Aorta (tissue), 5 donors: ENCODE data around the gene ZNF839. TPM values are rescaled to one million over a fixed set of nuclear protein-coding genes. Genes with fewer than 3 reads are reported as not detected.
A peak's percentile ranks its signal among the peaks of the same experiment; 100 is the strongest.

Experiments used
- ATAC-seq: fragments of 200-7000 bp; cut with Tn5 transposase; one replicate; pipeline ENCODE4 v1.9.1; 2022; ENCODE audit warnings: moderate library complexity; ENCODE audit not compliant: low FRiP score
- DNase-seq, 2 donors: peaks; one replicate each; pipeline ENCODE4 v3.0.0-alpha.2; 2020
- H3K27ac ChIP-seq, 2 donors: one replicate each; pipeline ENCODE4 v1.5.1; 2013; ENCODE audit warnings: low read length in 2 of 2, mild to moderate bottlenecking in 2 of 2, moderate library complexity in 2 of 2, control low read depth in 1 of 2, inconsistent platforms in 1 of 2, low read depth in 1 of 2
- H3K27me3 ChIP-seq, 2 donors: one replicate each; pipeline ENCODE4 v1.6.1; 2013; ENCODE audit warnings: control low read depth in 1 of 2, low read length in 1 of 2, mild to moderate bottlenecking in 1 of 2, moderate library complexity in 1 of 2; ENCODE audit not compliant: insufficient read depth in 2 of 2, control insufficient read depth in 1 of 2
- H3K36me3 ChIP-seq, 2 donors: one replicate each; pipeline ENCODE4 v1.6.1; 2013; ENCODE audit warnings: control low read depth in 1 of 2, low read length in 1 of 2, mild to moderate bottlenecking in 1 of 2; ENCODE audit not compliant: insufficient read depth in 2 of 2, control insufficient read depth in 1 of 2
- H3K4me1 ChIP-seq, 2 donors: one replicate each; pipeline ENCODE4 v1.6.1; 2013; ENCODE audit warnings: low read length in 2 of 2, control low read depth in 1 of 2, mild to moderate bottlenecking in 1 of 2, moderate library complexity in 1 of 2; ENCODE audit not compliant: insufficient read depth in 2 of 2, control insufficient read depth in 1 of 2
- H3K4me3 ChIP-seq, 2 donors: one replicate each; pipeline ENCODE4 v1.5.1; 2013; ENCODE audit warnings: low read length in 2 of 2, control low read depth in 1 of 2, mild to moderate bottlenecking in 1 of 2
- H3K9me3 ChIP-seq: one replicate; pipeline ENCODE4 v1.6.1; 2013; ENCODE audit warnings: mild to moderate bottlenecking, low read length; ENCODE audit not compliant: control insufficient read depth
- WGBS, 2 donors: extraction: QIAGEN DNeasy Blood & Tissue Kit; methylation state at CpG; one replicate each; pipeline ENCODE4 v1.1.7; 2013; 5-methylcytosine and 5-hydroxymethylcytosine counted together
- intact Hi-C, 2 donors: fragments of 100-400 bp; cut with DNase I; formaldehyde crosslinking; loops; one replicate each; pipeline versions ENCODE4 v1.14.2 to v1.15.0; 2022
- polyA plus RNA-seq, 2 donors: library from polyadenylated mRNA; stranded (reverse); fragments of 200-250 nt; gene quantifications; one replicate each; pipeline ENCODE4 v1.2.3, GENCODE V29; 2013
- total RNA-seq, 2 donors: library from RNA; stranded (reverse); fragmentation: NEBNext Ultra II Directional; extraction: Animal tissue kit (Norgen Biotek cat#: 25700); gene quantifications; one replicate each; pipeline ENCODE4 v1.2.1, GENCODE V29; 2021
- donor health status: healthy with polysubstance abuse.
- donor health status: Bipolar disorder and iron deficiency.
- donor health status: DM: no; HTN: no; CAD: no.
- donor health status: DM: no; HTN: no; CAD: no.
- donor health status: DM: yes; HTN: yes; CAD: no.

ZNF839 gene
- total and polyA plus RNA-seq, 4 donors, result 6.0 to 13.1 (median 8.0) TPM

DNA sequence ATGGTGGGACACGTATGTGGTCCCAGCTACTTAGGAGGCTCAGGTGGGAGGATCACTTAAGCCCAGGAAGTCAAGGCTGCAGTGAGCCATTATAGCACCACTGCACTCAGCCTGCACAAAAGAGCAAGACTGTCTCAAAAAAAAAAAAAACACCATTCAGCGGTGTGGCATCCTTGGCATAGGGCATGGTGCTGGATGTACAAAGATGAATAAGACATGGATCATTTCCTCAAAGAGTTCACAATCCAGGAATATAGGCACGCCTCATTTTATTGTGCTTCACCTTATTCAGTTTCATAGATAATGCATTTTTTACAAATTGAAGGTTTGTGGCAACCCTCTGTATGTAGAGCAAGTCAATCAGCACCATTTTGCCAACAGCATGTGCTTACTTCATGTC, 36.7 kb downstream of the ZNF839 start:
- 89 to 94% methylated on average over 3 of the region's 3 CpGs for WGBS, 2 donors
- ATAC-seq (no peak), DNase-seq (no peak)
- no peak overlapping the region for H3K27ac ChIP-seq
- H3K27me3 ChIP-seq, result no peaks in the 10 kb centered on the region
- no peak overlapping the region for H3K4me3 ChIP-seq
- intact Hi-C loops, result no loop called here
- H3K9me3 ChIP-seq, result no peaks in the 10 kb centered on the region
- peaks cover 0 to 11% of the 10 kb centered on the region in 2 donors for H3K36me3 ChIP-seq
- H3K4me1 ChIP-seq, result no peaks in the 10 kb centered on the region

DNA sequence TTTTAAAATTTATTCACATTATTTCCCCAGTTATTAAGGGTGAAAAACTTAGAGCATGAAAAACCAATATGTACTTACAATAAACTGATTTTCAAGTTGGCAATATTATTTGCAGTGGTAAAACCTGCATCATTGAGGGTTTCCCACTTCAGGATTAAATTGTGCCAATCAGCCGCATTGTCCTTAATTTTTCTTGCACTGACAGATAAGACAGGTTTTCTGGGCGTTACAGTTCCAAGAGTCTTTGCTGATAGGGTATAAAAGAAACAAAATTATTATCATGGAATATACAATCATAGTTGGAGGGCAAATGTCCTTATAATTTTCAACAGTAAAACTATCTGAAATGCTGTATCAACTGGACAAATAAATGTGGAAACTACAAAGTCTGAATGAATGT, 39.8 kb downstream of the ZNF839 start:
- Histone ChIP-seq H3K27ac (no peak overlapping the region), H3K36me3 (peaks cover 0 to 6% of the 10 kb centered on the region in 2 donors), H3K9me3 (no peaks in the 10 kb centered on the region), H3K4me3 (no peak overlapping the region), H3K27me3 (no peaks in the 10 kb centered on the region), H3K4me1 (peaks cover 0 to 6% of the 10 kb centered on the region in 2 donors)
- no peak for DNase-seq
- ATAC-seq, result no peak
- WGBS, 2 donors, result 90 to 96% methylated on average over 2 of the region's 2 CpGs
- intact Hi-C loops, result no loop called here

DNA sequence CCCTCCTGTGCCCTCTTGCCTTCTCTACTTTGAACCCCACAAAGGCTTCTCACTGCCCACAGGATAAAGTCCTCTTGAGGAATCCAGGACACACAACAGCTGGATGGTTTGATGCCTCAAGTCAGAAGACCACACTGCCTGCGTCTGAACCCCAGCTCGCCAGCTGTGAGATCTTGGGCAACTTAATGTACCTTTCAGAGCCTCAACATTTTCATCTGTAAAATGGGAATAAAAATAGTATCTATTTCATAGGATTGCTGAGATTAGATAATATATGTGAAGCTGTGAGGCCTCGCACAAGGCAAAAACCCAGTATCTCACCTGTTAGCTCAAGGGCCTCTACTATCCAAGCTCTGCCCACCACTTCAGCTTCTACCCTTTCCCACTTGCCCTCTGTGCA, 40.8 kb downstream of the ZNF839 start:
- Histone ChIP-seq H3K27ac (no peak overlapping the region), H3K27me3 (no peaks in the 10 kb centered on the region), H3K4me1 (peaks cover 0 to 6% of the 10 kb centered on the region in 2 donors), H3K36me3 (peaks cover 0 to 6% of the 10 kb centered on the region in 2 donors), H3K4me3 (no peak overlapping the region), H3K9me3 (no peaks in the 10 kb centered on the region)
- DNase-seq (no peak), ATAC-seq (no peak)
- WGBS, 2 donors, result 96 to 98% methylated on average over 3 of the region's 3 CpGs
- intact Hi-C loops, result loop anchor here in 1 of 2 donors (5.0 kb wide), 1 partner anchor 152 kb away; no protein-coding TSS in a partner anchor

DNA sequence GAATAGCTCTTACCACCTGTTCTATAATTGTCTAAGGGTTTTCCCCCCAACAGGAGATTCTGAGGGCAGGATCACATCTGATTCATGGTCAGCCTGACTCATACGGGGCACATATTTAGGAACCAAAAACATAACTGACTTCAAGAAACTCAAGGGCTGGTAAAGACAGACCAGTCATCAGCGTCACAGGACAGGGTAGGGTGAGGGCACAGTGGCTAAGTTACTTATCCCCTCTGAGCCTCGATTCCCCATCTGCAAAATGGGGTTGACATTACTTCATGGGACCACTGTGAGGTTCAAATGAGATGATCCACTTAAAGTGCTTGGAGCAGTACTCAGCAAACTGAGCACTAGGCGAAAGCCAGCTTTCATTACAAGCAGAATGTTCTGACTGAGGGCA, 42.5 kb downstream of the ZNF839 start:
- peak overlapping the region in 1 of 2 donors; percentile 61 for H3K27ac ChIP-seq
- 10 to 13% methylated on average over 4 of the region's 4 CpGs for WGBS, 2 donors
- H3K4me1 ChIP-seq, result peaks cover 0 to 6% of the 10 kb centered on the region in 2 donors
- peak overlapping the region; percentile 71 to 90 for H3K4me3 ChIP-seq
- H3K36me3 ChIP-seq, result peaks cover 0 to 3% of the 10 kb centered on the region in 2 donors
- H3K9me3 ChIP-seq, result no peaks in the 10 kb centered on the region
- no peaks in the 10 kb centered on the region for H3K27me3 ChIP-seq
- DNase-seq (no peak), ATAC-seq (no peak)
- intact Hi-C loops, result loop anchor here (1.0 to 5.0 kb wide), 4 partner anchors 10 to 155 kb away; partner anchors contain the start of gene ZNF839 (in 1 of the 2)

DNA sequence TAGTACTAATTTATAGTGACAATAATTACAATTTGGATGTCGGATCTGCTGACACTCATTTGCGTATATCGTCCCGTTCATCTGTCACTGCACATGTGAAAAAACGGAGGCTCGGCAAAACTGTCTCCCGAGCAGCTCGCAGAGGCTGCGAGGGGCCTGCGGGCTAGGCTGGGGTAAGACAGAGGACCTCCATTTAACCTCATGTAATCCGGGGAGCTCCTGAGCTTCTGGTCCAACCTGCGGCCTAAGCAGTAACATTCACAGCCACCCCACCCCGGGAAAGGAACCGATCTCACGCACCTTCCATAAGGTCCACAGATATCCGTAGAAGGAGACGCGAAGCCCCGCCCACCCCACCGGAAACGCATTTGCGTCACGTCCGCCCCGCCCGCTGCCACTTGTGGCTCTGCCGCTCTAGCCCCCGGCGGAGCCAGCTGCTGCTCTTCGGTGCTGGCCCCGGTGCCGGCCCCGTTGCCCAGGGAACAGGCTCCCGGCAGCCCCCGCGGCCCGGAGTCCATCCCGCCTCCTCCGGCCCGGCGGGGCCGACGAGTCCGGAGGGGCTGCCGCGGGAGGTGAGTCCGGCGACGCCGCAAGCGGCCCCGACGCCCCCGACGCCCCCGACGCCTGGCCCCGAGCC, 43.1 kb downstream of the ZNF839 start, which contains the start of the genes CINP and TECPR2:
TSS of gene CINP (minus strand) at position 346 of the 637 bp plus-strand sequence. CDS start at position 307, 39 bp downstream.
TSS of gene TECPR2 (plus strand) at position 397 of the 637 bp plus-strand sequence. CDS start 13,781 bp downstream, outside the sequence.
- WGBS, 2 donors, result 1% methylated on average over 51 to 58 of the region's 58 CpGs
- peaks cover 0 to 3% of the 10 kb centered on the region in 2 donors for H3K36me3 ChIP-seq
- peak within 1 kb of the TSS; percentile 61 to 72 for H3K27ac ChIP-seq
- H3K4me1 ChIP-seq, result peaks cover 0 to 6% of the 10 kb centered on the region in 2 donors
- intact Hi-C loops, result loop anchor here (1.0 to 5.0 kb wide), 4 partner anchors 10 to 154 kb away; partner anchors contain the start of gene ZNF839 (in 1 of the 2)
- no peaks in the 10 kb centered on the region for H3K9me3 ChIP-seq
- H3K4me3 ChIP-seq, result peak within 1 kb of the TSS; percentile 82 to 90
- ATAC-seq (peak; percentile 100), DNase-seq (peak; percentile 98 to 100)
- no peaks in the 10 kb centered on the region for H3K27me3 ChIP-seq

DNA sequence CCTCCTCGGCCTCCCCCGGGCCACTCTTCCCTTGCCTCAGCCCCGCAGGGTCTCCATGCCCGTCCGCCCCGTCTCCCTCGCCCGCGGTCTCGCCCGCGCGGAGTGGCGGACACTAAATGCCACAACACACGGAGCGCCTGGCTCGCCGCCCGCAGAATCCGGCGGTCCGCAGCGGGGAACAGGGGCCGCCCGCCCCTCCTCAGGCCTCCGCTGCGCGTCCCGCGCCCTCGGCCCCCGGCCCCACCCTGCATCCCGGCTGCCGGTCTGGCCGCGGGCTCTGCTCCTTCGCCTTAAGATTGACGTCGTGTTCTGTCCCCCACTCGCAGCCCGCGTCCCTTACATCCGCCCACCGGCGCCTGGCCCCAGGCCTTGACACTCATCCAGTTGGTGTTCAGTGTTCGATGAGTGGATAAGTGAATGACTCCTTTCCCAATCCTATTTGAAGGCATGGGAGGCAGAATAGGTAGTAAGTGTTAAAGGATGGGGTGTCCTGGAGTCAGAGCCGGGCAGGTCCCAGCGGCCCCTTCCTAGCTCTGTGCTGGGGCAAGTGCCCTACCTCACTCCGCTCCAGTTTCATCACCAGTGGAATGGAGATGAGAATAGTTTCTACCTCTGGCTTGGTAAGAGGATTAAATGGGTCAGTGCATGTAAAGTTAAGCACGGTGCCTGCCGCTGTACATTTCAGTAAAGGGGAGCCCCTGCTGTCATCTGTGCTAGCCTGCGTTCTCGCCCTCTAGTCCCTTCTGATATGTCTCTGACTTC, 43.8 kb downstream of the ZNF839 start:
- intact Hi-C loops, result loop anchor here (2.0 to 5.0 kb wide), 3 partner anchors 45 to 153 kb away; partner anchors contain the start of gene ZNF839 (in 1 of the 2)
- Histone ChIP-seq H3K4me3 (peak overlapping the region; percentile 82 to 90), H3K27ac (peak overlapping the region; percentile 41 to 72), H3K27me3 (no peaks in the 10 kb centered on the region), H3K4me1 (peaks cover 0 to 6% of the 10 kb centered on the region in 2 donors), H3K36me3 (no peaks in the 10 kb centered on the region), H3K9me3 (no peaks in the 10 kb centered on the region)
- peak; percentile 64 to 90 for DNase-seq
- WGBS, 2 donors, result 1% methylated on average over 46 to 53 of the region's 53 CpGs
- peak; percentile 6 for ATAC-seq

DNA sequence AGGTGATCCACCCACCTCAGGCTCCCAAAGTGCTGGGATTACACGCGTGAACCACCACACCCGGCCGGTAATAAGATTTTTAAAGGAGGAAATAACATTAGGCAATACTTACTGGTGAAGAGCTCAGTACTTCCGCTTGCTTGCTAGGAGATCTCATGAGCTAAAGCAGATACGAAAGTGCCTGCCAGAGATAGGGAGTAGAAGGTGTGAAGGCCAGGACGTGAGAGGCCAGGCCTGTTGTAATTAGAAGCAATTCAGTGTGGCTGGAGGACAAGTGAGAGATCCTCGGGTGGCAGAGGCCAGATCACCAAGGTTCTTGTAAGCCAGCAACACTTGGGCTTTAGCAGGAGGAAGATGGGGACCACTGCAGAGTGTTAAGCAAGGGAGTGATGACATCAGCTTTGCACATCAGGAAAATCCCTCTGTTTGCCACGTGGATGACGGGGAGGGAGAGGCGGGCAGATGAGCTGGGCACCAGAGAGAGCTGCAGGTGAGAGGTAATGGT, 50.8 kb downstream of the ZNF839 start:
- 79 to 80% methylated on average over 11 of the region's 11 CpGs for WGBS, 2 donors
- intact Hi-C loops, result no loop called here
- DNase-seq (no peak), ATAC-seq (no peak)
- Histone ChIP-seq H3K9me3 (no peaks in the 10 kb centered on the region), H3K27ac (no peak overlapping the region), H3K36me3 (no peaks in the 10 kb centered on the region), H3K4me1 (no peaks in the 10 kb centered on the region), H3K4me3 (no peak overlapping the region), H3K27me3 (no peaks in the 10 kb centered on the region)

DNA sequence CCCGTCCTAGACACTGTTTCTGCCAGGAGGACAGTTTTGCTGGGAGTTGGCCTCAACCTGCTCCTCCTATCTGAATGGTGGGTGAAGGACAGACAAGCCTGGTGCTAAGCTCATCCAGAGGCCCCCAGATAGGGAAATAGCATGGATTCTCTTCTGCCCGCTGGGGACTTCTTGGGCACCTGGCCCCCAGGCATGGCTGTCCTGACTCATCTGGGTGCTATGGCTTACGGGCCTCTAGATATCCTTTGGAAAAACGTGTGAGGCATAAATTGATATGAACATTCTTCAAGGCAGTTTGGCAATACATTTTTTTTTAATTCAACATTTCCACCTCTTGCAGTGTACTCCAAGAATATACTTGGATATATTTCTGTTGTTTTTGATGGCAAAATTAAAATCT, 51.8 kb downstream of the ZNF839 start:
- intact Hi-C loops, result no loop called here
- no peak overlapping the region for H3K4me3 ChIP-seq
- H3K36me3 ChIP-seq, result no peaks in the 10 kb centered on the region
- H3K27me3 ChIP-seq, result no peaks in the 10 kb centered on the region
- ATAC-seq (no peak), DNase-seq (no peak)
- WGBS, 2 donors, result 76 to 77% methylated on average over 4 of the region's 4 CpGs
- H3K27ac ChIP-seq, result no peak overlapping the region
- H3K9me3 ChIP-seq, result no peaks in the 10 kb centered on the region
- no peaks in the 10 kb centered on the region for H3K4me1 ChIP-seq
